Measurements from ENCODE around the gene NSMCE1.
"Not testable (repeated sequence)": the region's sequence is repeated elsewhere in the genome, so short reads cannot be mapped to it uniquely, and the experiment has no call there.

- TF ChIP-seq EGR1 (IDR thresholded peaks at IDR 0.05; ENCODE audit: low read depth in 2 of 2); CTCF (IDR thresholded peaks at IDR 0.05; ENCODE audit: low read depth, low read length, missing input control); YY1 (IDR thresholded peaks at IDR 0.05); ZBTB33 (IDR thresholded peaks at IDR 0.05); NR2F2 (IDR thresholded peaks at IDR 0.05); TAF1 (conservative IDR thresholded peaks at IDR 0.05); MAX (IDR thresholded peaks at IDR 0.05); JUND (IDR thresholded peaks at IDR 0.05); RAD21 (IDR thresholded peaks at IDR 0.05); FOXA1 (IDR thresholded peaks at IDR 0.05): not testable (repeated sequence)
These were observed 21.5 kb downstream of the NSMCE1 start for GRCh38 chr16:27247076-27247475.
